ENCODE results near the gene RXRA. TPM values are rescaled to one million over a fixed set of nuclear protein-coding genes. Genes with fewer than 3 reads are reported as not detected.

Gene RXRA
- total and polyA plus RNA-seq, 2 of the 13 experiments (the other 11 are each of a cell fraction or from before 2014, with no cell fraction given), result 18.9 to 29.2 TPM

DNA sequence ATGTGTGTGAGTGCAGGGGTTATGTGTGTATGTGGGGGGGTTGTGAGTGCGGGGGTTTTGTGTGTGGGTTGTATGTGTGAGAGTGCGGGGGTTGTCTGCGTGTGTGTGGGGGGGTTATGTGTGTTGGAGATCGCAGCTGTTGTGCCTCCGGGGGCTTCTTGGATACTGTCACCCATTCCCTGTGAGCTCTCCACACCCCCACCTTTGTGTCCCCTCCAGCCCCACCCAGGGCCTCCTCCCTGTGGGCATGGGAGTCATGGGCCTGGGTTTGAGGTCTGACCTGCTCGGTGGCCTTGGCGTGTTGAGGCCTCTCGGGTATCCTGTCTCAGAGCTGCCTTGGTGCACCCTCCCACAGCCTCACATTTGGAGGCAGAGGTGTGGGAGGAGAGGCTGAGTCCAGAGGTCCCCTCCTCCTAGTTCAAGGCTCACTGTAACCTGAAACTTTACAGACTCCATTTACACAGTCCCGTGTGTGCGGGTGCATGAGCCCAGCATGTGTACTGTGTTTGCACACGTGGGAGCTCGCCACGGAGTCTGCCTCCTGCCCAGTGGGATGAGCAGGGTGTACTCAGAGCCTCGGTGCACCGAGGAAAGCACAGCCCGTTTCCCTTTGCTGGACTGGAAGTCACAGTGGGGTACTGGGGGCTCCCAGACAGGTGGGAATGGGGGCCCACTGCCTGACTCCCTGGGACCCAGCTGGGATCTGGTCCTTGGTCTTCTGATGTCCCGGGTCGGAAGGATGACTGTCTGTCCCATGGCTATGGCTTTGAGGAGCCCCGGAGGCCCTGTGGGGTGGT lies 43.4 kb downstream of the RXRA start (continued):
- TF ChIP-seq, protein P1, sequence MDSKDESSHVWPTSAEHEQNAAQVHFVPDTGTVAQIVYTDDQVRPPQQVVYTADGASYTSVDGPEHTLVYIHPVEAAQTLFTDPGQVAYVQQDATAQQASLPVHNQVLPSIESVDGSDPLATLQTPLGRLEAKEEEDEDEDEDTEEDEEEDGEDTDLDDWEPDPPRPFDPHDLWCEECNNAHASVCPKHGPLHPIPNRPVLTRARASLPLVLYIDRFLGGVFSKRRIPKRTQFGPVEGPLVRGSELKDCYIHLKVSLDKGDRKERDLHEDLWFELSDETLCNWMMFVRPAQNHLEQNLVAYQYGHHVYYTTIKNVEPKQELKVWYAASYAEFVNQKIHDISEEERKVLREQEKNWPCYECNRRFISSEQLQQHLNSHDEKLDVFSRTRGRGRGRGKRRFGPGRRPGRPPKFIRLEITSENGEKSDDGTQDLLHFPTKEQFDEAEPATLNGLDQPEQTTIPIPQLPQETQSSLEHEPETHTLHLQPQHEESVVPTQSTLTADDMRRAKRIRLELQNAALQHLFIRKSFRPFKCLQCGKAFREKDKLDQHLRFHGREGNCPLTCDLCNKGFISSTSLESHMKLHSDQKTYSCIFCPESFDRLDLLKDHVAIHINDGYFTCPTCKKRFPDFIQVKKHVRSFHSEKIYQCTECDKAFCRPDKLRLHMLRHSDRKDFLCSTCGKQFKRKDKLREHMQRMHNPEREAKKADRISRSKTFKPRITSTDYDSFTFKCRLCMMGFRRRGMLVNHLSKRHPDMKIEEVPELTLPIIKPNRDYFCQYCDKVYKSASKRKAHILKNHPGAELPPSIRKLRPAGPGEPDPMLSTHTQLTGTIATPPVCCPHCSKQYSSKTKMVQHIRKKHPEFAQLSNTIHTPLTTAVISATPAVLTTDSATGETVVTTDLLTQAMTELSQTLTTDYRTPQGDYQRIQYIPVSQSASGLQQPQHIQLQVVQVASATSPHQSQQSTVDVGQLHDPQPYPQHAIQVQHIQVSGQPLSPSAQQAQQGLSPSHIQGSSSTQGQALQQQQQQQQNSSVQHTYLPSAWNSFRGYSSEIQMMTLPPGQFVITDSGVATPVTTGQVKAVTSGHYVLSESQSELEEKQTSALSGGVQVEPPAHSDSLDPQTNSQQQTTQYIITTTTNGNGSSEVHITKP (CRISPR knock-in tag; IDR thresholded peaks at IDR 0.05; ENCODE audit: low read depth), result no peak
- TF ChIP-seq, protein P2, sequence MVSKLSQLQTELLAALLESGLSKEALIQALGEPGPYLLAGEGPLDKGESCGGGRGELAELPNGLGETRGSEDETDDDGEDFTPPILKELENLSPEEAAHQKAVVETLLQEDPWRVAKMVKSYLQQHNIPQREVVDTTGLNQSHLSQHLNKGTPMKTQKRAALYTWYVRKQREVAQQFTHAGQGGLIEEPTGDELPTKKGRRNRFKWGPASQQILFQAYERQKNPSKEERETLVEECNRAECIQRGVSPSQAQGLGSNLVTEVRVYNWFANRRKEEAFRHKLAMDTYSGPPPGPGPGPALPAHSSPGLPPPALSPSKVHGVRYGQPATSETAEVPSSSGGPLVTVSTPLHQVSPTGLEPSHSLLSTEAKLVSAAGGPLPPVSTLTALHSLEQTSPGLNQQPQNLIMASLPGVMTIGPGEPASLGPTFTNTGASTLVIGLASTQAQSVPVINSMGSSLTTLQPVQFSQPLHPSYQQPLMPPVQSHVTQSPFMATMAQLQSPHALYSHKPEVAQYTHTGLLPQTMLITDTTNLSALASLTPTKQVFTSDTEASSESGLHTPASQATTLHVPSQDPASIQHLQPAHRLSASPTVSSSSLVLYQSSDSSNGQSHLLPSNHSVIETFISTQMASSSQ (IDR thresholded peaks at IDR 0.05; ENCODE audit: low read depth), result 0 out of 2 replicates have a peak, but pooled peaks have one; percentile 20
- TF ChIP-seq, protein P2 (CRISPR knock-in tag; IDR thresholded peaks at IDR 0.05; ENCODE audit: borderline replicate concordance), result peak; percentile 38; the same call in 1 of the 2 replicates
- TF ChIP-seq EEA1 (CRISPR knock-in tag; IDR thresholded peaks at IDR 0.05; ENCODE audit: borderline replicate concordance) (no peak), NCOA2 (CRISPR knock-in tag; IDR thresholded peaks at IDR 0.05) (peak; percentile 38; the same call in 1 of the 2 replicates), HDAC6 (IDR thresholded peaks at IDR 0.05; ENCODE audit: low read depth, low read length) (no peak), ZNF562 (CRISPR knock-in tag; IDR thresholded peaks at IDR 0.05; ENCODE audit: borderline replicate concordance) (no peak), MZF1 (CRISPR knock-in tag; IDR thresholded peaks at IDR 0.05; ENCODE audit: borderline replicate concordance) (no peak), RARA (CRISPR knock-in tag; IDR thresholded peaks at IDR 0.05) (peak; percentile 59), EP300 (IDR thresholded peaks at IDR 0.05; ENCODE audit: low read depth in 2 of 2, low read length in 2 of 2) (no peak), EP300 (CRISPR knock-in tag; IDR thresholded peaks at IDR 0.05; ENCODE audit: borderline replicate concordance) (no peak; the same call in 1 of the 2 replicates), ZKSCAN5 (CRISPR knock-in tag; IDR thresholded peaks at IDR 0.05) (no peak), U2AF1 (optimal IDR thresholded peaks at IDR 0.05; ENCODE audit: low read depth, low read length) (no peak), TCF7L2 (IDR thresholded peaks at IDR 0.05; ENCODE audit: low read depth, low read length) (no peak), ZBTB20 (CRISPR knock-in tag; IDR thresholded peaks at IDR 0.05; ENCODE audit: borderline replicate concordance, low read depth) (peak; percentile 37; the same call in 1 of the 2 replicates)
- TF ChIP-seq, protein P3, sequence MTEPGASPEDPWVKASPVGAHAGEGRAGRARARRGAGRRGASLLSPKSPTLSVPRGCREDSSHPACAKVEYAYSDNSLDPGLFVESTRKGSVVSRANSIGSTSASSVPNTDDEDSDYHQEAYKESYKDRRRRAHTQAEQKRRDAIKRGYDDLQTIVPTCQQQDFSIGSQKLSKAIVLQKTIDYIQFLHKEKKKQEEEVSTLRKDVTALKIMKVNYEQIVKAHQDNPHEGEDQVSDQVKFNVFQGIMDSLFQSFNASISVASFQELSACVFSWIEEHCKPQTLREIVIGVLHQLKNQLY (CRISPR knock-in tag; IDR thresholded peaks at IDR 0.05), result peak; percentile 94
- TF ChIP-seq, protein P4, sequence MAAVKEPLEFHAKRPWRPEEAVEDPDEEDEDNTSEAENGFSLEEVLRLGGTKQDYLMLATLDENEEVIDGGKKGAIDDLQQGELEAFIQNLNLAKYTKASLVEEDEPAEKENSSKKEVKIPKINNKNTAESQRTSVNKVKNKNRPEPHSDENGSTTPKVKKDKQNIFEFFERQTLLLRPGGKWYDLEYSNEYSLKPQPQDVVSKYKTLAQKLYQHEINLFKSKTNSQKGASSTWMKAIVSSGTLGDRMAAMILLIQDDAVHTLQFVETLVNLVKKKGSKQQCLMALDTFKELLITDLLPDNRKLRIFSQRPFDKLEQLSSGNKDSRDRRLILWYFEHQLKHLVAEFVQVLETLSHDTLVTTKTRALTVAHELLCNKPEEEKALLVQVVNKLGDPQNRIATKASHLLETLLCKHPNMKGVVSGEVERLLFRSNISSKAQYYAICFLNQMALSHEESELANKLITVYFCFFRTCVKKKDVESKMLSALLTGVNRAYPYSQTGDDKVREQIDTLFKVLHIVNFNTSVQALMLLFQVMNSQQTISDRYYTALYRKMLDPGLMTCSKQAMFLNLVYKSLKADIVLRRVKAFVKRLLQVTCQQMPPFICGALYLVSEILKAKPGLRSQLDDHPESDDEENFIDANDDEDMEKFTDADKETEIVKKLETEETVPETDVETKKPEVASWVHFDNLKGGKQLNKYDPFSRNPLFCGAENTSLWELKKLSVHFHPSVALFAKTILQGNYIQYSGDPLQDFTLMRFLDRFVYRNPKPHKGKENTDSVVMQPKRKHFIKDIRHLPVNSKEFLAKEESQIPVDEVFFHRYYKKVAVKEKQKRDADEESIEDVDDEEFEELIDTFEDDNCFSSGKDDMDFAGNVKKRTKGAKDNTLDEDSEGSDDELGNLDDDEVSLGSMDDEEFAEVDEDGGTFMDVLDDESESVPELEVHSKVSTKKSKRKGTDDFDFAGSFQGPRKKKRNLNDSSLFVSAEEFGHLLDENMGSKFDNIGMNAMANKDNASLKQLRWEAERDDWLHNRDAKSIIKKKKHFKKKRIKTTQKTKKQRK (IDR thresholded peaks at IDR 0.05; ENCODE audit: low read length), result no peak
